ENCODE measurements around the gene DNAH1. TPM values are rescaled to one million over a fixed set of nuclear protein-coding genes. Genes with fewer than 3 reads are reported as not detected.

Gene DNAH1
- total and polyA plus RNA-seq, 2 donors from 2014 or later: 1.7 to 12.1 TPM

DNA sequence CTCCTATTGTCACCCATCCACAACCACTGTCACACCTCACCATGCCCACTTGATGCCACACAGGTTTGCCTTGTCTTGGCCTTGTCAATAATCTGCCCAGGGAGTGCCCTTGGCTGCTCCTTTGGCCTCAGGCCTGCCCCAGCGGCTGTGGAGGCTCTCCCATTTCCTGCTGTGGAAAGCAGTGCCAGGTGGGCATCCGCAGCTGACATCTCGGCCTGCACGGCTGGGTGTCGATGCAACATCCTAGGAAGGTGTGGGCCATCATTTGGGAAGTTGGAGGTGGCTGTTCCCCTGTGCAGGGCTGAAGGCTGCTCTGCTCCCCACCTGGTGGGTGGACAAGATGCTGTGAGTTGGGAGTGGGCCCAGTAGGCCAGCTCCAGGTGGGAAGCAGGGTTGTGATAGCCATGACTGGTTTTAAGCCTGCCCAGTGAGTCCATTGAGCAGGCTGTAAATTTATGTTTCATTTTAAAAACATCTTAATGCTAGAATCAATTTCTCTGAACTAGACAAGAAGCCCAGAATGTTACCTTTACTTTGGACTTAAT is 12.5 kb downstream of the DNAH1 start:
- DNase-seq (peak in 1 of 5 donors; percentile 55), FAIRE-seq (no peak)

DNA sequence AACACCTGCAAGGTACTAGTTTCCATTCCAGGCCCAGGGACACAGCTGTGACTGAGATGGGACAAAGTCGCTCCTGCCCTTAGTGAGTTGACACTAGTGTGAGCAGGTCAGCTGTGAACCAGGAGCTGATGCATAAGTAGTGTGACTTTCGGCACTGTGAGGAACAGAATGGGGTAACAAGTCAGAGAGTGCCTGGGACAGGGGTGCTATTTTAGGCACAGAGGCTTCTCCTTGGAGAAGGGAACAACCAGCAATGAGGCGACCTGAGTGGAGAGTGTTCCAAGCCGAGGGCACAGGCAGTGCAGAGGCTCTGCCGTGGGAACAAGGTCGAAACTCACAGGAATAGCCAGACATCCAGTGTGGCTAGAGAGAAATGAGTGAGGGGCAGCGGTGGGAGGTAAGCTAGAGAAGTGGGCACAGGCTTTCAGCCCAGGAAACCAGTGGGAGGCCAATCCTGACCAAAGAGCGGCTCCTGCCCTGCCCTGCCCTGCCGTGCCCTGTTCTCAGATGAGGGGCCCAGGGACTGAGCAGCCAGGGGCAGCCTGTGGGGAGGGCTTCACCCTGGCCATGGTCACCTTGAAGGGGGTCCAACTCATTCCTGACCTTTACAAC is 14.2 kb downstream of the DNAH1 start:
- H3K4me3 ChIP-seq (ENCODE audit: low read length in 3 of 3): no peak overlapping the region
- DNase-seq: no peak
- H3K36me3 ChIP-seq (ENCODE audit: control insufficient read depth in 2 of 3, insufficient read depth in 3 of 3, low read length in 3 of 3): peaks cover 0 to 7% (median 0%) of the 10 kb centered on the region in 3 donors
- no peaks in the 10 kb centered on the region for H3K27me3 ChIP-seq (ENCODE audit: control insufficient read depth, insufficient read depth, low read length)
- H3K9ac ChIP-seq (ENCODE audit: low read length in 3 of 3): no peak overlapping the region
- H3K27ac ChIP-seq (ENCODE audit: low read depth in 2 of 2, low read length in 2 of 2): no peak overlapping the region
- no peaks in the 10 kb centered on the region for H3K4me1 ChIP-seq (ENCODE audit: control insufficient read depth in 2 of 3, insufficient read depth in 2 of 3, low read depth in 1 of 3, low read length in 3 of 3)
- no peak for FAIRE-seq
- TF ChIP-seq, protein P1, sequence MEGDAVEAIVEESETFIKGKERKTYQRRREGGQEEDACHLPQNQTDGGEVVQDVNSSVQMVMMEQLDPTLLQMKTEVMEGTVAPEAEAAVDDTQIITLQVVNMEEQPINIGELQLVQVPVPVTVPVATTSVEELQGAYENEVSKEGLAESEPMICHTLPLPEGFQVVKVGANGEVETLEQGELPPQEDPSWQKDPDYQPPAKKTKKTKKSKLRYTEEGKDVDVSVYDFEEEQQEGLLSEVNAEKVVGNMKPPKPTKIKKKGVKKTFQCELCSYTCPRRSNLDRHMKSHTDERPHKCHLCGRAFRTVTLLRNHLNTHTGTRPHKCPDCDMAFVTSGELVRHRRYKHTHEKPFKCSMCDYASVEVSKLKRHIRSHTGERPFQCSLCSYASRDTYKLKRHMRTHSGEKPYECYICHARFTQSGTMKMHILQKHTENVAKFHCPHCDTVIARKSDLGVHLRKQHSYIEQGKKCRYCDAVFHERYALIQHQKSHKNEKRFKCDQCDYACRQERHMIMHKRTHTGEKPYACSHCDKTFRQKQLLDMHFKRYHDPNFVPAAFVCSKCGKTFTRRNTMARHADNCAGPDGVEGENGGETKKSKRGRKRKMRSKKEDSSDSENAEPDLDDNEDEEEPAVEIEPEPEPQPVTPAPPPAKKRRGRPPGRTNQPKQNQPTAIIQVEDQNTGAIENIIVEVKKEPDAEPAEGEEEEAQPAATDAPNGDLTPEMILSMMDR (IDR thresholded peaks at IDR 0.05; ENCODE audit: borderline replicate concordance, extremely low read depth, insufficient read depth): no peak
- H3K9me3 ChIP-seq (ENCODE audit: control insufficient read depth in 2 of 3, insufficient read depth in 1 of 3, low read length in 3 of 3): no peaks in the 10 kb centered on the region
- intact Hi-C loops (cut with DNase I): no loop called here

More for the DNA sequence above, 12.5 kb downstream of the DNAH1 start:
- H3K9ac ChIP-seq (ENCODE audit: low read length in 3 of 3): no peak overlapping the region
- H3K4me1 ChIP-seq (ENCODE audit: control insufficient read depth in 2 of 3, insufficient read depth in 2 of 3, low read depth in 1 of 3, low read length in 3 of 3): peaks cover 0 to 7% (median 0%) of the 10 kb centered on the region in 3 donors
- no peaks in the 10 kb centered on the region for H3K27me3 ChIP-seq (ENCODE audit: control insufficient read depth, insufficient read depth, low read length)
- H3K27ac ChIP-seq (ENCODE audit: low read depth in 2 of 2, low read length in 2 of 2): no peak overlapping the region
- TF ChIP-seq, protein P1 (IDR thresholded peaks at IDR 0.05; ENCODE audit: borderline replicate concordance, extremely low read depth, insufficient read depth): no peak
- H3K4me3 ChIP-seq (ENCODE audit: low read length in 3 of 3): no peak overlapping the region
- peaks cover 0 to 1% (median 0%) of the 10 kb centered on the region in 3 donors for H3K36me3 ChIP-seq (ENCODE audit: control insufficient read depth in 2 of 3, insufficient read depth in 3 of 3, low read length in 3 of 3)
- intact Hi-C loops (cut with DNase I): no loop called here
- H3K9me3 ChIP-seq (ENCODE audit: control insufficient read depth in 2 of 3, insufficient read depth in 1 of 3, low read length in 3 of 3): no peaks in the 10 kb centered on the region

DNA sequence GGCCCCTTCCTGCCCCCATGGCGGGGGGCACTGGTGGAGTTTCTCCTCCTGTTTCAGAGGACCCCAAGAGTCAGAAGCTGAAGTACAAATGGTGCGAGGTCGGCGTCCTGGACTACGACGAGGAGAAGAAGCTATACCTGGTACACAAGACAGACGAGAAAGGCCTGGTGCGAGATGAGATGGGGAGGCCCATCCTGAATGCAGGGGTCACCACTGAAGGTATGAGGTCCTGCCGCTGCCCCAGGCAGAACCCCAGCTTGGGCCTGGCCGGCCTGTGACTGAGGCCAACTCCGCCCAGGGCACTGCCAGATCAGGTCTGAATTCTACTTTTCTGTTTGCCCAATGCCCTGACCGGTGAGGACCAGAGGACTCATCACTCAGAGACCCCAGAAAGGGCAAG is 15.0 kb downstream of the DNAH1 start:
- peak in 1 of 5 donors; percentile 48 for DNase-seq

More for the DNA sequence above, 15.0 kb downstream of the DNAH1 start:
- Histone ChIP-seq H3K9me3 (ENCODE audit: control insufficient read depth in 2 of 3, insufficient read depth in 1 of 3, low read length in 3 of 3) (no peaks in the 10 kb centered on the region), H3K36me3 (ENCODE audit: control insufficient read depth in 2 of 3, insufficient read depth in 3 of 3, low read length in 3 of 3) (peaks cover 0 to 7% (median 0%) of the 10 kb centered on the region in 3 donors), H3K27ac (ENCODE audit: low read depth in 2 of 2, low read length in 2 of 2) (no peak overlapping the region), H3K4me3 (ENCODE audit: low read length in 3 of 3) (no peak overlapping the region), H3K27me3 (ENCODE audit: control insufficient read depth, insufficient read depth, low read length) (no peaks in the 10 kb centered on the region), H3K4me1 (ENCODE audit: control insufficient read depth in 2 of 3, insufficient read depth in 2 of 3, low read depth in 1 of 3, low read length in 3 of 3) (no peaks in the 10 kb centered on the region), H3K9ac (ENCODE audit: low read length in 3 of 3) (no peak overlapping the region)
- TF ChIP-seq, protein P1 (IDR thresholded peaks at IDR 0.05; ENCODE audit: borderline replicate concordance, extremely low read depth, insufficient read depth): no peak
- no peak for FAIRE-seq
- intact Hi-C loops (cut with DNase I): no loop called here
